DMS53 treated with DMSO at 0.1 percent for 48 hours (cell line): ENCODE results near the gene SIAH2.
"Not testable (repeated sequence)": the region's sequence is repeated elsewhere in the genome, so short reads cannot be mapped to it uniquely, and the experiment has no call there.

Experiments
- DNase-seq: peaks from one replicate; lab custom pipeline; 2025; ENCODE audit not compliant: unreplicated experiment; lab: John Stamatoyannopoulos, UW

The SIAH2 gene, protein sequence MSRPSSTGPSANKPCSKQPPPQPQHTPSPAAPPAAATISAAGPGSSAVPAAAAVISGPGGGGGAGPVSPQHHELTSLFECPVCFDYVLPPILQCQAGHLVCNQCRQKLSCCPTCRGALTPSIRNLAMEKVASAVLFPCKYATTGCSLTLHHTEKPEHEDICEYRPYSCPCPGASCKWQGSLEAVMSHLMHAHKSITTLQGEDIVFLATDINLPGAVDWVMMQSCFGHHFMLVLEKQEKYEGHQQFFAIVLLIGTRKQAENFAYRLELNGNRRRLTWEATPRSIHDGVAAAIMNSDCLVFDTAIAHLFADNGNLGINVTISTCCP

DNA sequence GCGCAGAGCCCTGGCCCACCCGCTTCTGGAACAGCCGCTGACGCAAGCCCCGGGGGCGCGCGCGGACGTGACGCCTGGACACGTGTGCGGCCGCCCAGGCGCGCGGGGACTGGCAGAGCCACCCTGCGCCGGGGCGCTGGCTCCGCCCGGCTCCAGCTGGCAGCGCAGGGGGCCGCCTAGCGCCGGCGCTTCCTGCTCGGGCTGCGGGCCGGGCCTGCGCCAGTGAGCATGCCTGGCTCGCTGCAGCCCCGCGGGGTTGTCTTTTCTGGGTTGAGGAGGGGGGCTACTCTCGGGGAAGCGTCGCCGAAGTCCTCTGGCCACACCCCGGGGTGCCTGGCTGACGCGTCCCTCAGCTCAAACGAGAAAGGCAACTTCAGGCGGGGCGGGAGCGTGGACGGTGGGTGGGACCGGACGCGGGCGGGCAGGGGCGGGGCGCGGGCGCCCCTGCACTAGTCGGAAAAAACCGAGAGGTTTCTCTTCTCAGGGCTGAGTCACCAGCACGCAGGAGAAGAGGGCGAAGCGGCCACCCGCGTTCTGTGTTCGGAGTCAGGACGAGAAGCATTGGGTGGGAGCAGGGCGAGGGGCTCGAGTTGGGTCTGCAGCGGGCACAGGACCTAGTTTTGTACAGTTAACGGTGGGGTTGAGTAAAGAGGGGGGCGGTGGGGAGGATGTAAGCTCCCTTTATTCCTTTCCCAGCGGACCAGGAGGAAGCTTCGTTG, at the start of gene SIAH2:
SIAH2 (minus strand) TSS at position 48 of the 719 bp plus-strand sequence. CDS start 320 bp downstream, outside the sequence.
- peak; percentile 85 for DNase-seq

DNA sequence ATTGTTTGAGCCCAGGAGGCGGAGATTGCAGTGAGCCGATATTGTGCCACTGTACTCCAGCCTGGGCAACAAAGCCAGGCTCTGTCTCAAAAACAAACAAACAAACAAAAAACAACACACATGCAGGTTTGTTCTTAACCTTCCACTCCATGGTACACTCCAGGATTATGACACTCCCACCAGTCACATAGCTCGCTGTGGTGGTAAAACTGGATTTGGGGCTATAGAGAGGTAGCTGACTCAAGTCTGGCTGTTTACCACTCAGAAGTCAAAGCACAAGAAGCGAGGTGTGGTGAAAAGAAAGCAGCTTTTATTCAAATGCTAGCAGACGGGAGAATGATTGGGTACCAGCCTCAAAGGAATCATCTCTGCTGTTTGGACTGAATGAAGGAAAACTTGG, 49.0 kb upstream of the SIAH2 start:
- DNase-seq: no peak

GRCh38 chr3:150810641-150811040, 47.7 kb upstream of the SIAH2 start:
- DNase-seq: no peak

GRCh38 chr3:150806185-150806835, 43.3 kb upstream of the SIAH2 start:
- DNase-seq: no peak

GRCh38 chr3:150805354-150805753, 42.4 kb upstream of the SIAH2 start:
- no peak for DNase-seq

GRCh38 chr3:150803440-150803985, 40.5 kb upstream of the SIAH2 start:
- no peak for DNase-seq

DNA sequence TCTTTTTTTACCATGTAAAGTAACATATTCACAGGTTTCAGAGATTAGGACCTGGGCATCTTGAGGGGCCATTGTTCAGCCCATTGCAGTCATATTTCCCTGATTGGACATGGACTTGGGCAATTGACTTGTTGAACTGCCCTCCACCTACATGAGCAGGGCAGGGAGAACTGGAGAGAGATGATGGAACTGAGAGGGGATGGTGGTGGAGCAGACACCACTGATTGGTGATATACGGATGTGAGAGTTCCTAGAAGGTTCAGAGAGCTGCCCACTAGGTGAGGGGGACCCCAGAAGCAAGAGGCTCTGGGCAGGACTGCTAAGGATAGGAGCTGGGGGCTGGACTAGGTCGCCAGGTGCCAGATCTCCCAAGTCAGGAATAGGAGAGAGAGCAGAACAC, 37.8 kb upstream of the SIAH2 start:
- DNase-seq: no peak

DNA sequence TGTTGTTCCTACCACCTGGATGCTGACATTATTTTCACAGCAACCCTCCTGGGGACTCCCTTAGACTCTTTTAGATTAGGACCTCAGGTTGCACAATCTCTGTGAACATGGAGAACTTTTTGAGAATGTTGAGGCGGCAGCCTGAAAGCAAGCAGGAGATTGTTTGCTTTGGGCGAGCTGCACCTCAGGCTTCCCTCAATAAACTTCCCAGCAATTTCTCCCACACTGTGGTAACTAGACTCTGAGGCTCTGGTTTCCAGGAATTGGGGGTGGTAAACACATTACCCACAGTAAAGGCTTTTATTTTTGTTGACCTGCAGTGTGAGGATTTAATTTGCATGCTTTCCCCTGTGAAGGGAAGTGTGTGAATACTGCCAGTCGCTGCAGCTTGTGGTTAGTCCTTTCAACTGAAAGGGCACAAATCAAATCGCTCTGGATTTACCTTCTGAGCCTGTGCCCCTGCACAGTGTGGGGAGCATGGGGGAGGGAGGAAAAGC, 35.2 kb upstream of the SIAH2 start:
- no peak for DNase-seq

DNA sequence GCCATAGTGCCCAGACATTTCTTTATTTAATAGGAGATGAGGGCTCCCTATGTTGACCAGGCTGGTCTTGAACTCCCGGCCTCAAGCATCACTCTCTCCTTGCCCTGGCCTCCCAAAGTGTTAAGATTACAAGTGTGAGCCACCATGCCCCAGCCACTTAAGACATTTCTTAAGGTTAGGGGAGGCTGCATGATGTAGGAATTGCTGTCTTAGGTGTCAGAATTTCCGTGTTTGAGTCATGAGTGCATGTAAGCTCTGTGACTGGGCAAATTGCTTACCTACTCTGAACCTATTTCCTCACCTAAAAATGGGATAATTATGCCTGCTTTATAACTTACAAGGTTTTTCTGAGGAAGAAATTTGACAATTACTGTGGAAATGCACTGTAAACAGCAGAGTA, 34.2 kb upstream of the SIAH2 start:
- DNase-seq: no peak

DNA sequence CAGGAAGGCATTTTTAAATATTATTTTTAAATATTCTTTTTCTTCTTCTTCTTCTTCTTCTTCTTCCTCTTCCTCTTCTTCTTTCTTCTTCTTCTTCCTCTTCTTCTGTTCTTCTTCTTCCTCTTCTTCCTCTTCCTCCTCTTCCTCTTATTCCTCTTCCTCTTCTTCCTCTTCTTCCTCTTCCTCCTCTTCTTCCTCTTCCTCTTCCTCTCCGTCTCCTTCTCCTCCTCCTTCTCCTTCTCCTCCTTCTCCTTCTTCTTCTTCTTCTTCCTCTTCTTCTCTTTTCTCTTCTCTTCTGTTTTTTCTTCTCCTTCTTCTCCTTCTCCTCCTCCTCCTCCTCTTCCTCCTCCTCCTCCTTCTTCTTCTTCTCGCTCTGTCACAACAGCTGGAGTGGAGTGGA, 33.6 kb upstream of the SIAH2 start:
- DNase-seq: not testable (repeated sequence)

DNA sequence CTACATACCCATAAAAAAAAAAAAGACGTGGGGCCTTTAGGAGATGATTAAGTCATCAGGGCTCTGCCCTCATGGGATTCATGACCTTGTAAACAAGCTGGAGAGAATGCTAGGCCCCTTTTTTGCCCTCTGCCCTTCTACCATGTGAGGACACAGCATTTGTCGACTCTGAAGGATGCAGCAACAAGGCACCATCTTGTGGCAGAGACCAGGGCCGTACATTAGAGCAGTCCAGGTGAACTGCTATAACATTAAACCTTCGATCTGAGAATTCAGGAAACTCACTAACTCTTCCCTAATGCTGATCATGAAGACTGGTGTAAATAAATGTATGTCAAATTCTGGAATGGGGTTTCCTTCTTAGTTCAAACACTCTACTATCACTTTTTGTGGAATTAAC, 30.7 kb upstream of the SIAH2 start:
- DNase-seq: no peak

DNA sequence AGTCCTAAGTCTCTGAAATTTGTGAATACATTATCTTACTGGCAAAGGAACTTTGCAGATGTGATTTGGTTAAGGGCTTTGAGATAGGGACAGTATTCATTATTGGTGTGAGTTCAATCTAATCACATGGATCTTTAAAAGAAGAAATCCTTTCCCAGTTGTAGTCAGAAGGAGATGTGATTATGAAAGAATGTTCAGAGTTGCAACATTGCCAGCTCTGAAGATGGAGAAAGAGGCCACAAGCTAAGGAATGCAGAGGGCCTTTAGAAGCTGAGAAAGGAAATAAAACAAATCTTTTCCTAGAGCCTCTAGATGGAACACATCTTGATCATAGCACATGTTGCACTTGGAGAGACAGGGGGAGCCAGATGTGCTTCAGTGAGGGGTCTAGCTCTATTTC, 27.7 kb upstream of the SIAH2 start:
- no peak for DNase-seq

GRCh38 chr3:150789451-150789850, 26.5 kb upstream of the SIAH2 start:
- DNase-seq: no peak

- peak; percentile 46 for DNase-seq
Measured at GRCh38 chr3:150787741-150788370, 24.9 kb upstream of the SIAH2 start.

- no peak for DNase-seq
Measured at GRCh38 chr3:150786791-150787190, 23.8 kb upstream of the SIAH2 start.

DNA sequence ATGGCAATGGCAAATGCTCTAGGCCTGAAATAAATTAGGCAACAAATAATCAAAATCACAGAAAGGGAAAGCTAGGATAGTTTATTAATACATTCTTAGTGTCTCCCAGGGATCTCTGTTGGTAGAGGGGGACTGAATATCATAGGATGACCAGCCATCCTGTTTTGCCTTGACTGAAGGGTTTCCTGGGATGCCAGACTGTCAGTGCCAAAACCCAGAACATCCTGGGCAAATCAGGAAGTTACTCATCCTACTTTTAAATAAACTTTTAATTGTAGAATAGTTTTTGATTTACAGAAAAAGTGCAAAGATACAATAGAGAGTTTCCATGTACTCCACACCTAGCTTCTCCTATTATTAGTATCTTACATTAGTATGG, 21.8 kb upstream of the SIAH2 start:
- DNase-seq: no peak

DNA sequence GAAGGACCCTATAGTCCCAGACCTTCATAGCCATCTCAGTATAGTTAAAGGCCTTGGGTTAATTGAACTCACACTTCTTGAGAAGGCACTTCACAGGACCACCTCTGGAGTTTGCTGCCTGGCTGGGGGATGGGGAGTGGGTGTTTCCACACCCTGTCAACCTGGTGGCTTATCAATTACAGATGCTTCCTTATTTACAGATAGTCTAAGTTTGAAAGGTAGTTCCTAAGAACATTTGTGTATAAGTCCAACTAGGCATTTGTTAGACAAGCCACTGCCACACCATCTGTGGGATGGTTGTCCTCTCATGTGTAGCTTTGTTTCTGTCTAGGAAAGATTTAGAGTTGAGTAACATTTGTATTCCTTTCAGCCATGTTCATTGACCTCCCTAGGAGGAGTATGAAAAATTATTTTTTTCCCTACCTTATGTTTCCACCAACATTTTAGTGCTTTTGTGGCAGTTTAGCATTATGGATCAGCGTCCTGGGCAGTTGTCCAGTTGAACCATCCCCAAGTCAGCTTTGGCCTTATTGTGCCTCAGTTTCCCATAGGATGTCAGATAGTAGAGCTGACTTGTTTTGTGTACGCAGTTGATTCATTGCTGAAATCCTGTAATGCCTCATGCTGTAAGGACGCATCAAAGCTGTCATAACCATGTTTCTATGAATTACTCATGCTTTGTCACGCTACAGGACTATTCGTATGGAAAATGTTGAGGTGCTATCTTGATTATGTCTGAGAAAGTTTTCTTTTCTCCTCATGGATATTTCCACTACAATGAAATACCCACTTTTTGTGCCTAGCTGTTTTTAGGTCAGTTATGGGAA, 21.2 kb upstream of the SIAH2 start:
- no peak for DNase-seq

DNA sequence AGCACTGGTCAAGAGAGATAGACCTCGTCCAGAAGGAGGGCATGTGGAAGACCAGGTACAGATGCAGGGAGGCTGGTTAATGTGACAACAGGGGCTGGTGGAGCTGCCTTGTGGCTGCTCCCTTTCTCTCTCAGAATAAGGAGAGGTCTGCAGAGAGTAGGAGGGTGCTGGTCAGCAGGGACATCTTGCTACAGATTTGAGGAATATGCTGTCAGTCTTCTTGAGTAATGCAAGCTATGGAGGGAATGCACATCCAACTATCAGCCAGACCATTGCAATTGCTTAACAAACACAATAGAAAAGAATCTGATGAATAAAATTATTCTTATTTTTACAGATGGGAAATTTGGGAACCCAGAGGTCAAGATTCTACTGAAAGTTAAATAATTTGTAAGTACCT, 20.3 kb upstream of the SIAH2 start:
- DNase-seq: no peak

DNA sequence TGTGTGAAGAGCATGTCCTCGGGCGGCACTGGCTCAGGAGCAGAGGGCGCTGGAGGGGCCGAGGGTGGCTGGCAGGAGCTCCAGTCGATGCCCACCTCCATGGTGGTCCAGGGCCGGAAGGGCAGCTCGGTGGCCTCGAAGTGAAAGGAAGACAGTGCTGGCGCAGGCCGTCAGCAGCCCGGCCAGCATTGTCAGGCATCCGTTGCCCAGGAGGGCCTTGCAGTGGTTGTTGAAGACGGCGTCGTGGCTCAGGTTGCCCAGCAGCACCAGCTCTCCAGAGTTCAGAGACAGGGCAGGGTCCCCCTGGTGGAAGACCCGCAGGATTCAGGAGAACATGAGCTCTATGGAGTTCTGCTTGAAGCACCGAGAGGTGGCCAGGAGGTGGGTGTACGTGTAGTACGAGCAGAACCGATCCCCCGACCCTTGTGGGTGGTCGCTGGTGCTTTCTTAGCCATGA, 16.5 kb upstream of the SIAH2 start:
- no peak for DNase-seq

- DNase-seq: no peak
Measured at GRCh38 chr3:150778793-150779401, 15.9 kb upstream of the SIAH2 start.
